ENCODE results near the gene ZNF761. TPM values are rescaled to one million over a fixed set of nuclear protein-coding genes. Genes with fewer than 3 reads are reported as not detected.
"Not testable (repeated sequence)": the region's sequence is repeated elsewhere in the genome, so short reads cannot be mapped to it uniquely, and the experiment has no call there.

ZNF761 gene
- total and polyA plus RNA-seq, 2 of the 13 experiments (the other 11 are each of a cell fraction or from before 2014, with no cell fraction given) = 11.6 to 16.2 TPM

GRCh38 chr19:53467485-53468262 lies 35.9 kb downstream of the ZNF761 start, which contains the start of gene ZNF813 (continued):
- TF ChIP-seq RCOR2 (CRISPR knock-in tag; IDR thresholded peaks at IDR 0.05) = no peak
- TF ChIP-seq ZSCAN22 (CRISPR knock-in tag; IDR thresholded peaks at IDR 0.05) = no peak
- TF ChIP-seq MNT (IDR thresholded peaks at IDR 0.05) = no peak
- TF ChIP-seq CEBPB (IDR thresholded peaks at IDR 0.05; ENCODE audit: borderline replicate concordance, low read depth, low read length) = no peak
- no peak for TF ChIP-seq MBD4 (IDR thresholded peaks at IDR 0.05; ENCODE audit: borderline replicate concordance, low read length)
- TF ChIP-seq ZNF282 (IDR thresholded peaks at IDR 0.05; ENCODE audit: partially characterized antibody) = no peak
- 0 out of 2 replicates have a peak, but pooled peaks have one; percentile 29 for TF ChIP-seq ZNF605 (CRISPR knock-in tag; IDR thresholded peaks at IDR 0.05)
- no peak for TF ChIP-seq ZNF841 (CRISPR knock-in tag; IDR thresholded peaks at IDR 0.05; ENCODE audit: borderline replicate concordance)
- peak; percentile 41 to 66; a peak in 2 of 4 replicates for TF ChIP-seq HMGXB4 (CRISPR knock-in tag; IDR thresholded peaks at IDR 0.05; ENCODE audit: borderline replicate concordance in 1 of 2, low read depth in 1 of 2)
- no peak for TF ChIP-seq ZBTB14 (CRISPR knock-in tag; IDR thresholded peaks at IDR 0.05)
- TF ChIP-seq TCF7 (IDR thresholded peaks at IDR 0.05; ENCODE audit: low read depth) = no peak
- peak; percentile 66 for TF ChIP-seq PHF20 (CRISPR knock-in tag; IDR thresholded peaks at IDR 0.05)
- TF ChIP-seq SRF (IDR thresholded peaks at IDR 0.05; ENCODE audit: low read depth, low read length) = no peak
- no peak for TF ChIP-seq FOSL1 (CRISPR knock-in tag; IDR thresholded peaks at IDR 0.05; ENCODE audit: borderline replicate concordance)

GRCh38 chr19:53468628-53469027 lies 36.8 kb downstream of the ZNF761 start:
- H3K9me3 ChIP-seq (ENCODE audit: low read length); H2AFZ ChIP-seq (ENCODE audit: low read length); FAIRE-seq; H4K20me1 ChIP-seq (ENCODE audit: insufficient read depth, low read length); H3K27me3 ChIP-seq (ENCODE audit: control insufficient read depth in 1 of 2, insufficient read depth in 2 of 2, low read length in 2 of 2); H3K36me3 ChIP-seq (replicated peaks in 1 of 2; ENCODE audit: control insufficient read depth in 1 of 2, insufficient read depth in 2 of 2, low read length in 2 of 2); intact Hi-C loops (cut with micrococcal nuclease; ENCODE audit: unreplicated experiment); ATAC-seq; POLR2A ChIA-PET; DNase-seq (ENCODE audit: low spot score); CTCF ChIA-PET (ENCODE audit: low intra/inter-chr PET ratio, low total read pairs); H3K27ac ChIP-seq (ENCODE audit: extremely low read length, insufficient read depth, low read length); in situ Hi-C loops (cut with HindIII; ENCODE audit: extremely low pct_ligation_motif_present, low pct_unique_long_range_greater_than_20kb): not testable (repeated sequence)
- peaks cover 19% of the 10 kb centered on the region for H3K79me2 ChIP-seq (ENCODE audit: insufficient read depth, low read length)
- peaks cover 43% of the 10 kb centered on the region for H3K4me1 ChIP-seq (ENCODE audit: insufficient read depth, low read length)
- peak overlapping the region; percentile 72 to 89 (median 89) for H3K4me3 ChIP-seq (replicated peaks in 1 of 3; ENCODE audit: insufficient read depth in 1 of 3, low read depth in 2 of 3, low read length in 3 of 3)
- peak overlapping the region; percentile 86 for H3K4me2 ChIP-seq (ENCODE audit: low read depth, low read length)
- H3K9ac ChIP-seq (ENCODE audit: insufficient read depth, low read depth, low read length) = peak overlapping the region; percentile 94
- BruUV-seq (replicated peaks) = TSS peak; percentile 71
- 33% methylated on average over 8 of the region's 8 CpGs for WGBS (ENCODE audit: low lambda C conversion rate)

All from HepG2 (cell line).